GM19351 (cell line): ENCODE results near the gene FRMD8.

Experiments used
- ATAC-seq: cut with Tn5 transposase; IDR thresholded peaks from one replicate; pipeline ENCODE4 v1.9.1; 2021; ENCODE audit warnings: mild to moderate bottlenecking, moderate library complexity; ENCODE audit not compliant: unreplicated experiment

FRMD8 gene, protein sequence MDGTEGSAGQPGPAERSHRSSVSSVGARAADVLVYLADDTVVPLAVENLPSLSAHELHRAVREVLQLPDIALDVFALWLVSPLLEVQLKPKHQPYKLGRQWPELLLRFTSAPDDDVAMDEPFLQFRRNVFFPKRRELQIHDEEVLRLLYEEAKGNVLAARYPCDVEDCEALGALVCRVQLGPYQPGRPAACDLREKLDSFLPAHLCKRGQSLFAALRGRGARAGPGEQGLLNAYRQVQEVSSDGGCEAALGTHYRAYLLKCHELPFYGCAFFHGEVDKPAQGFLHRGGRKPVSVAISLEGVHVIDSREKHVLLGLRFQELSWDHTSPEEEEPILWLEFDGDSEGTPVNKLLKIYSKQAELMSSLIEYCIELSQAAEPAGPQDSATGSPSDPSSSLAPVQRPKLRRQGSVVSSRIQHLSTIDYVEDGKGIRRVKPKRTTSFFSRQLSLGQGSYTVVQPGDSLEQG

DNA sequence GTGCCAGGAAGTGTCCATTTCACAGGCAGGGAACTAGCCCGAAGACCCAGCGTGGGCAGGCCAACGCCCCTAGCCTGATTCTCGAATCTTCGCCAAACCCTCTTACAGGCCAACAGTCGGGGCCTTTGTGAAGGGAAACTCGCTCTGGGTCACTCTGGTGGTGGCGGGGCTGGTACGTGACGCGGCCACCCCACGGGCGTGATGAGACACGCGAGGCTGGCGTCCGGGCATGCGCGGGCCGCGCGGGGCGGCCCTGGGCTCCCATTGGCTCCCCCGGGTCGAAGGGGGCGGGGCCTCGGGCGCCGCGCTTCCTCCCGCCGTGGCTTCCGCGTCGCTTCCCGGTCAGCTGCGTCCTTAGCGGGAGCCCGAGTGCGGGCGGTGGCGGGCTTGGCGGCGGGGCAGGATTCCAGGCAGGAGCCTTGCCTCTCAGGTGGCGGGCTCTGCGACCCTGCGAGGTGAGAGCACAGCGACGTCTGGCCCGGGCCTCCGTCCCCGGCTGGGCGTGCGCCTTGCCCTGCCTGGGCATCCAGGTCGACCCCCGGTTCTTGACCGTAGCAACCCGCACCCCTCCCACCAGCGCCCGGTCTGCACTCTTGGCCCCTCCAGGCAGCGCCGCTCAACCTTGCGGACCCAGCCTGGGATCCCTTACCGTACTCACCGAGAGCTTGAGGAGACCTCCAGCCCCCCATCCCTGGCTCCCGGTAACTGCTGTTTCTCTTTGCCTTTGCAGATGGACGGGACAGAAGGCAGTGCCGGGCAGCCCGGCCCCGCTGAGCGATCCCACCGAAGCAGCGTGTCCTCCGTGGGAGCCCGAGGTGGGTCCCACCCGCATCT is at the start of gene FRMD8:
FRMD8 (plus strand) TSS at position 331 of the 834 bp plus-strand sequence; CDS start at position 731, 400 bp downstream.
- no peak for ATAC-seq

DNA sequence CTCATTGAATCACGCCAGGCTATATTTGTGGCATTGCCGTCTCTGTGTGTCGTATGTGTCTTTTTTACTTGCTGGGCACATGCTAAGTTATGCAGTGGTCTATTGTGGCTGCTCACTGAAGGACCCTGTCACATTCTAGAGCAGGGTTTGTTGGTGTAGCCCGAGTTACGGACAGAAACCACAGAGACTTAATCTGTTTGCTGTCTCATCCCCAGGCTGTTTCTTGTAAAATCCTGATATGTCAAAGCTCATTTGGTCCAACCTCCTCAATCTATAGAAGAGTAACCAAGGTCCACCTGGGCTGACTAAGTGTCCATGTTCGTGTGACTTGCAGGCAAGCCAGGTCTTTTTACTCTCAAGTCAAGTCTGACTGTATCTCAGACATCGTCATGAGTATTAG is 47.8 kb upstream of the FRMD8 start:
- no peak for ATAC-seq

DNA sequence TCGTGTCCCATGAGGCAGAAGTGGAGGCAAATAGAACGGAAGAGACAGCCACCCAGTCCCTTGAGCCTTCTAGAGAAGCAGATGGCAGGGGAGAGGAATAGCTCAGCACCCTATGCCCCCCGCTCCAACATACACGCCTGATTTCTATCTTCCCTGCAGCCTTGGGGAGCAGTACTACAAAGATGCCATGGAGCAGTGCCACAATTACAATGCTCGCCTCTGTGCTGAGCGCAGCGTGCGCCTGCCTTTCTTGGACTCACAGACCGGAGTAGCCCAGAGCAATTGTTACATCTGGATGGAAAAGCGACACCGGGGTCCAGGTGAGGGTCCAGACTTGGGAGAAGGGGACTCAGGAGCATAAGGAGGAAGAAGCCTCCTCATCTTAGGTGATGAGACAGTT is 46.2 kb upstream of the FRMD8 start:
- ATAC-seq: no peak

DNA sequence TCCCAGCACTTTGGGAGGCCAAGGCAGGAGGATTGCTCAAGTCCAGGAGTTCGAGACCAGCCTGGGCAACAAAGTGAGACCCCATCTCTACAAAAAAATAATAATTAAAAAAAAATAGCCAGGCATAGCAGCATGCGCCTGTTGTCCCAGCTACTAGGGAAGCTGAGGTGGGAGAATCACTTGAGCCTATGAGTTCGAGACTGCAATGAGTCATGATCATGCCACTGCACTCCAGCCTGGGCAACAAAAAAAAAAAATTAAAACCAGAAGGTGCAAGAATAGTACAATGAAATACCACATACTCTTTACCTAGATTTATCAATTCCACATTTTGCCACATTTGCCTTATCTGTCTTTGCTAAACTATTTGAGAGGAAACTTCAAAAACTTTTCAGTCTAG is 44.6 kb upstream of the FRMD8 start:
- ATAC-seq: no peak

DNA sequence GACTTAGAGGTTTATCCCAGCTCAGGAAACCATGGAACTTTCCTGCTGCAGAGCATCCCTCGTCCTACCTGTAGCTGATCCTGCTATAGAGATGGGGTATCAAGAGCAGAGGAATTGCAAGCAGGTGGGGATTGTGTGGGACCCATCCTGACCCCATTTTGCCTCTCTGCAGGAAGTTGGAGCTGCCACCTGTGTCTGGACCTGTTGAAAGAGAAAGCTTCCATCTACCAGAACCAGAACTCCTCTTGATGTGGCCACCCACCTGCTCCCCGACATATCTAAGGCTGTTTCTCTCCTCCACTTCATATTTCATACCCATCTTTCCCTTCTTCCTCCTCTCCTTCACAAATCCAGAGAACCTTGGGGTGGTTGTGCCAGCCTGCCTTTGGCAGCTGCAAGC is 34.9 kb upstream of the FRMD8 start:
- no peak for ATAC-seq

DNA sequence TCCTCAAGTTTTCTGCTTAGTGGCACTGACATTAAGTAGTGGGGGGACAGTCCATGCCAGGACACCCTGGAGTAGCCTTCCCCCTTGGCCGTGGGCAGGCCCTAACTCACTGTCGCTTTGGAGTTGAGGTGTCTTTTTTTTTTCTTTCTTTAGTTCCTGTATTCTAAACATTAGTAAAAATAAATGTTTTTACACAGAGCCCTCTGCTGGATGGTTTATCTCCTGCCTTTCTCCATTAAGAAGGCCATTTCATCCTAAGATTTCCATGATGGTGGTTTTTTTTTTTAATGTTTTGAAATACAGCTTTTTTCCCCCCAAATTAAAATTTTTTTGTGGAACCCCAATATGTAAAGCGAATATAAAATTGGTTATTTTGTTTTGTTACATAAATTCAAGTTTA is 33.7 kb upstream of the FRMD8 start:
- no peak for ATAC-seq

DNA sequence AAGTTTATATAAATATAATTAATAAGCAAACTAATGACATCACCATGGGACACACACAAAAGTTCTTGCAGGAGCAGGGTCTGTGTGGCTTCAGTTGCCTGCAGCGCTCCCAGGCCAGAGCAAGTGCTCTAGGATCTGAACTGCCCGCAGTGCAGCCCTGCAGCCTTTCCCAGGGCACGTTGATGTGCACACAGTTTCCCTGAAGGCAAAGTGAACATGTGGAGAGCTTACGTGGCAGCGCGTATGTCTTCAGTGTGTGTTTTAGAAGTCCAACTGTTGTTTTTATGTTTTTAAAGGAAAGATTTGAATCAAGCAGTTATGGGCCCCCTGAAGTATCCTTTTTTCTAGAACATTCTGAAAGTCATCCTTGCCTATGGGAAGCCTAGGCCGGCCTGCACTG is 33.1 kb upstream of the FRMD8 start:
- ATAC-seq: no peak

DNA sequence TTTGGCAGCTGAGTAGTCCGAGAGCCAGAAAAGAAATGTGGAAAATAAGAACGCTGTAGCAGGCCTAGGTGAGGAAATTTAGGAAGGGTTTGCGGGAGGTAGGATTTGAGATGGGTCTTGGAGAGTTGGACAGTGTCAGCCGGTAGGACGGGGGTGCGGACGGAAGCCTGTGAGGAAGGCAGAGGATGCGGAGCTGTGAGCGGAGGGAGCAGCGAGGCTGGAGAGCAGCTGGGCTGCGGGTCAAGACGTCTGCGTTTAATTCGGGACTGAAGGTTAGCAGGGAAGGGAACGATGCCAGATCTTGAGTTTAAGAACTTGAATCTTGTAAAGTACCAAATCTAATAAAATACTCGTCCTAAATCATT is 32.6 kb upstream of the FRMD8 start:
- no peak for ATAC-seq

DNA sequence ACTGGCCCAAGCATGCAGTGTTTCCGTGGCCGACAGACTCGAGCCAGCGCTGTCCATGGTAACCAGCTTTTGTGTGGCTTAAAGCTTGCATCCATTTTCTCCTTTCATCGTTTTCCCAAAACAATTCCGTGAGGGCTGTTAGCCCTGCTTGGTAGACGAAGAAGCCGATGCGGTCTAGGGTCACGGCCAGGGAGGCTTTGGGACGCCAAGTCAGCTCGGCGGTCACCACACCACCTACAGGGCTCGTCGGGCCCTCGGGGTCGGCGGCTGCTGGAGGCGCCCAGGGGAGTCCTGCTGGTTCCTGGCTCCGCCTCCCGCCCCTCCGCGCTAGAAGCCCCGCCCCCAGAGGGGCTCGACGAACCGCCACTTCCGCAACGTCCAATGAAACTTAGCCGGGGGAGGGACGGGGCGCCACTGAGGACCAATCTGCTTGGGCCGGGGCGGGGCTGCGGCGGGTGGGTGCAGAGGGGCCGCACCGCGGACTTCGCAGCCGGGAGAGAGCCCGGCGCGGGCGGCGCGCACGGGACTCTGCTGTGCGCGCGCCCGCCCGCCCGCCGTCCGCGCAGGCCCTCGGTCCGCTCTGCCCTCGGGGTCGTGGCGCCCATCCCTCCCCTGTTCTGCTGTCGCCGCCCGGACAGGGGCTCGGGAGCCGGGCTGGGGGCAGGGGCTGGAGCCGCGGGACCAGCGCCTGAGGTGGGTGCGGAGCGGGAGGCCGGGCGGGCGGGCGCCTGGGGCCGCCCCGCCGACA is 32.0 kb upstream of the FRMD8 start, which contains the start of gene TIGD3:
TIGD3 (plus strand) TSS at position 487 of the 748 bp plus-strand sequence. CDS start 1,058 bp downstream, outside the sequence.
- ATAC-seq: peak; percentile 87

DNA sequence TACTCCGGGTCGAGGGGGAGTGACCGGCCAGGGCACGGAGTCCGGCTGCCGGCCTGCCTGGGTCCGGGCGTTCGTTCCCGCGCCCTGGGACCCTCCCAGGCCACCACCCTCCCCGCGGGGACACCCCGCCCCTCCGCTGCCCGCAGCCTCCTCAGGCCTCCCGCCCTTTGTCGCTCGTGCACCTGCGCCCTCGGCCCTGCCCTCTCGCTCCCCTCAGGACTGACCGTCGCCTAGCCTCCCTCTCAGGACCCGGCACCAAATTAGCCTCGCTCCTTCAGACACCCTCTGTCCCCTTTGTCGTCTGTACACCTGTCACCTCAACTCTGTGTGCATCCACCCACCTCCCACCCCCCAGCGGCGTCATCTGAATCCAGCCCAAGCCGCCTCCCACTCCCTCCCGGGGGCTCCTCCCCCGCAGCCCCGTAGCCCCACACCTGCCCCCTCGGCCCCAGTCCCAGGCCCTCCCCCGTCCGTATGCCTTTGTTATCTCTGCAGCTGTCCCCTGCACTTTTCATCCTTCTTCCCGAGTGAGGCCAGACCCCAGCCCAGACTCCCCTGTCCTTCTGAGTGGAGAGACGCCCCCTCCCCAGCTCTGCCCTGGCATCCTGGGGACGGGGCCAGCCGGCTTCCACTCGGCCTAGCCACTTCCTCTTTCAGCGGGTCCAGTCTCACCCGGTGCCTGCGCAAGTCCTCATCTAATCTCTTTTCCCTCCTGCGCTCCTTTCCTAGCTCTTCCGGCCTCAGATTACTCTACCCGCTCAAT is 31.2 kb upstream of the FRMD8 start:
- ATAC-seq: peak; percentile 19

DNA sequence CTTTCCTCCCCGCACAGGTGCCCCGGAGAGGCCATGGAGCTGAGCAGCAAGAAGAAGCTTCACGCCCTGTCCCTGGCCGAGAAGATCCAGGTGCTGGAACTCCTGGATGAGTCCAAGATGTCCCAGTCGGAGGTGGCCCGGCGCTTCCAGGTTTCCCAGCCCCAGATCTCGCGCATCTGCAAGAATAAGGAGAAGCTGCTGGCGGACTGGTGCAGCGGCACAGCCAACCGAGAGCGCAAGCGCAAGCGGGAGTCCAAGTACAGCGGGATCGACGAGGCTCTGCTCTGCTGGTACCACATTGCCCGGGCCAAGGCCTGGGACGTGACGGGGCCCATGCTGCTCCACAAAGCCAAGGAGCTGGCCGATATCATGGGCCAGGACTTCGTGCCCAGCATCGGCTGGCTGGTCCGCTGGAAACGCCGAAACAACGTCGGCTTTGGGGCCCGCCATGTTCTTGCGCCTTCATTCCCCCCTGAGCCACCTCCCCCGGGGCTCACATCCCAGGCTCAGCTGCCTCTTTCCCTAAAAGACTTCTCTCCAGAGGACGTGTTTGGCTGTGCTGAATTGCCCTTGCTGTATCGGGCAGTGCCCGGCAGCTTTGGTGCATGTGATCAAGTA is 30.6 kb upstream of the FRMD8 start:
- no peak for ATAC-seq

DNA sequence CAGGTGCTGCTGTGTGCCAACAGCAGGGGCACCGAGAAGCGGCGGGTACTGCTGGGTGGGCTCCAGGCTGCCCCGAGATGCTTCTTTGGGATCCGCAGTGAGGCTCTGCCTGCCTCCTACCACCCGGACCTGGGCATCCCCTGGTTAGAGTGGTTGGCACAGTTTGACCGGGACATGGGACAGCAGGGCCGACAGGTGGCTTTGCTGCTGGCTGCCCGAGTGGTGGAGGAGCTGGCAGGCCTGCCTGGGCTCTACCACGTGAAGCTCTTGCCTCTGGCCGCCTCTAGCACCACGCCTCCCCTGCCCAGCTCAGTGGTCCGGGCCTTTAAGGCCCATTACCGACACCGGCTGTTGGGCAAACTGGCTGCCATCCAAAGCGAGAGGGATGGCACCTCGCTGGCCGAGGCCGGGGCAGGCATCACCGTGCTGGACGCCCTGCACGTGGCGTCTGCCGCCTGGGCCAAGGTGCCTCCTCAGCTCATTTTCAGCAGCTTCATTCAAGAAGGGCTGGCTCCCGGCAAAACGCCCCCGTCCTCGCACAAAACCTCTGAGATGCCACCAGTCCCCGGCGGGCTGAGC is 30.0 kb upstream of the FRMD8 start:
- no peak for ATAC-seq

DNA sequence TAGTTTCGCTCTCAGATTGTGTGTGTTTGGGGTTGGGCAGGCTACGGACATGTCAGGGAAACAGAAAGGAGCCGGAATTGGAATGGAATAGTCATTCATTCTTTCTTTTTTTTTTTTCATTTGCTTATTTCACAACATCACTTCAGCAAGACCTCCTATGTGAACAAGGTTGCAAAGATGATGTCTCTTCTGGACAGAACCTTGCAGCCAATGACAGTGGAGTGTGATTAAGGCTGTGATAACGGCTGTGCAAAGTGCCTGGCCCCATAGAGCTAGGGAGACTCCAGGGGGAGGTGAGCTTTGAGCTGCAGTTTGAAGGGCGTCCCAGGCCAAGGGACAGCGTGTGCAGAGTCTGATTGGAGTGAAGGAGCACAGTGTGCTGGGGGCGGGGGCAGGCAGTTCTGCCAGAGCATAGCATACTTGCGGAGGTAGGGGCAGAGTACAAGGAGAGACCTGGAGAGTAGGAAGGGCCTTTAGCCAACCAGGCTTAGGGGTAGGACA is 28.5 kb upstream of the FRMD8 start:
- no peak for ATAC-seq

DNA sequence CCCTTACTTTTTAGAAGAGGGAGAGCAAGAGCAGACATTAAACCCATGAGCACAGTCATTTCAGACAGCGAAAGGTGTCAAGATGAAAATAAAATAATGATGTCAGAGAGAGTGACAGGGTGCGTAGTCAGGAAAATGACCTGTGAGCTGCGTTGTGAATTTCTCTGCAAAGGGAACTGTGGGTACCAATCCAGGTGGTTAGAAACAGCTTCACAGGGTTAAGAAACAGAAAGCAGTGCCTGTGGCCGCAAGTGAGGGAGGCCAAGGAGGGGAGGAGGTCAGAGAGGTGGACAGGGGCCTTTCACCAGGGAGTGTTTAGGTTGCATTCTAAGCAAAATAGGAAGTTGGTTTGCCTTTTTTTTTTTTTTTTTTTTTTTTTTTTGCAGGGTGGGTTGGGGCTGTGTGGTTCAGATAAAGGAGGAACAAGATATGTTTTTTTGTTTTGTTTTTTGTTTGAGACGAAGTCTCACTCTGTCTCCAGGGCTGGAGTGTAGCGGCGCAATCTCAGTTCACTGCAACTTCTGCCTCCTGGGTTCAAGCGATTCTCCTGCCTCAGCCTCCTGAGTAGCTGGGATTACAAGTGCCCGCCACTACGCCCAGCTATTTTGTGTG is 24.0 kb upstream of the FRMD8 start:
- ATAC-seq: peak; percentile 43

DNA sequence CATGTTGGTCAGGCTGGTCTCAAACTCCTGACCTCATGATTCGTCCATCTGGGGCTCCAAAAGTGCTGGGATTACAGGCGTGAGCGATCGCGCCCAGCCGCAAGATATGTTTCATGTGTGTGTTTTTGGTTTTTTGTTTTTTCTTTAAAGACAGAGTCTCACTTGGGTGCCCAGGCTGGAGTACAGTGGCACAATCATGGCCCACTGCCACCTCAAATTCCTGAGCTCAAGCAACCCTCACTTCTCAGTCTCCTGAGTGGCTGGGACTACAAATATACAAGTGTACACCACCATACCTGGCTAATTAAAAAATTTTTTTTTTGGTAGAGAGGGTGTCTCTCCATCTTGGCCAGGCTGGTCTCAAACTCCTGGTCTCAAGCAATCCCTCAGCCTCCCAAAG is 23.5 kb upstream of the FRMD8 start:
- no peak for ATAC-seq

DNA sequence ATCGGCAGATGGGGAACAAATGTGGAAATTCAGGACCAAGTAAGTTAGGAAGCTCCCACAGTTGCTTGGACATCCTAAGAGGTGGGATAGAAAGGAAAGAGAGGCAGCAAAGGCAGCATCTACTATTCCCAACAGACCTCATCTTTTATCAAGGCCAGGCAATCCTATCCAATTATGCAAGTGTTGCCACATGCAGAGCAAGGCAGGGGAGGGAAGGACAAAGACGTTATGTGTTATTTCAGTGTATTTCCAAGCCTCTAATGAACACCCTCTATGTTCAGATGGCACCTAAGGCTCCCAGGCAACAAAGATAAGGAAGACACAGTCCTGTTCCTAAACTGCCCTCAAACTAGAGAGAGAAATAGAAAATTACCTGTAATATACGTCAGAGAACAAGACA is 22.7 kb upstream of the FRMD8 start:
- no peak for ATAC-seq

DNA sequence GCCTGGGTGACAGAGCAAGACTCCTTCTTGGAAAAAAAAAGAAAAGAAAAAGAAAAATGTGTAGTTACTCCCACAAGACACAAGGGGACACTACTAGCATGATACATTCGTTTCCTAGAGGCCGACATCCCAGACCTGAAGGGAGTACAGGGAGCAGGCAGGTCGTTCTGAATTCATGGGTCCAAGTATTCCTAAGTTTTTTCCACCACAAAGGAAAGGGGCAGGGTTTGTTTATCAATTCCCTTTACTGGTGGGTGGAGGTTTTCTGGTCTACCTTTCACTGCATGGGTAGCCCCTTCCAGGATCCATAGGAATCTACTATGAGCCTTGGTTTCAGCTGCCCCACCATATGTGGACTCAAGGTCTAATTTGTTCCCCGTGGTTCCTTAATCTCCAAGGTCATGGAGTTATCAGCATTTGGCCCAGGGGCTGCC is 20.1 kb upstream of the FRMD8 start:
- ATAC-seq: no peak

DNA sequence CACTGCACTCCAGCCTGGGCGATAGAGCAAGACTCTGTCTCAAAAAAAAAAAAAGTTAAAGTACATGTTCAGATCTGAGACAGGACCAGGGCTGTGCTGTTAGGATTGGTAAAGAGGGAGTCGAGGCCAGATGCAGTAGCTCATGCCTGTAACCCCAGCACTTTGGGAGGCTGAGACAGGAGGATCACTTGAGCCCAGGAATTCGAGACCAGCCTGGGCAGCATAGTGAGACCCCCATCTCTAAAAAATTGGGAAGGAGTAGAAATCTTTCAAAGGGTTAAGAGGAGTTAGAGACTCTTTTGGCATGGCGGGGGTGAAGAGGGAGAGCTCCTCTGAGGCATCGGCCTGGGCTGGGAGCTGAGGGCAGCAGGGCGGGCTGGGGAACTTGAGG is 15.8 kb upstream of the FRMD8 start:
- ATAC-seq: no peak
